ENCODE results near the gene UBD.

The UBD gene

GRCh38 chr6:29559524-29560287 lies at the start of gene UBD:
TSS of gene UBD (minus strand) at chr6:29559732. CDS start at chr6:29559701, 31 bp downstream.
- DNase-seq, result no peak

DNA sequence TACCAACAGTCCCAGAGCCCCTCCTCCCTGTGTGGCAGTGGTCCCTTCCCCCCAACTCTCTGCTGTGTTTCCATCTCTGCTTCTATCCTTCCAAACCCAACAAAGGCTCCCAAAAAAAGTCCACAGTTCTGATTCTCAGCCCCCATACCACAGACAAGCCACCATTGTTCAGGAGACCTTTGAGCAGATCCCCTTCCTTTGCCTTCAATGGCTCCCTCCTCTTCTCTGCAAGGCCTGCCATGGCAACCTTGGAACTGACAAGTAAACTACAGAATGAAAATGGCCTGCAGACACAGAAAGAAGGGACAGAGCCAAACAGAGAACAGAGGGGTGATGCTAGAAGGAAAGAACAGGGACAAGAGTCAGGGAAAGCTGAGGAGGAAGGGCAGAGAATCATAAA lies 48.6 kb upstream of the UBD start:
- no peak for DNase-seq

DNA sequence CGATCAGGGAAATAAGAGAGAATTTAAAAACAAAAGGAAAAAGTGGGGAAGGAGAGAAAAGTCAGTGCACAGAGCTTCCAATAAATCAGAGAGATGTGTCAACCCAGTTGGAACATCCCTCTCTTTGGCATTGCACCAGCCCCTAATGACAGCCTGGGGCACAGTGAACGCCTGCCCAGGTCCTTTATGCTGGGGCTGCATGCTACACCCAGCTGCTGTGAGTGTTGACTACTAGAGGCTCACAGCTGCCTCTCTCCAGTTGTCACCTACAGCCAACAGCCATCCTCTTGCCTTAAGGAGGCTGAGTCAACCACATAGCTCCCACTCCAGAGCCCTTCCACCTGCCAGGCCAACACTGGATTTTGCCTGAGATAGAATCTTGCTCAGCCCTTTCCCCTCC lies 44.4 kb upstream of the UBD start:
- no peak for DNase-seq

GRCh38 chr6:29603456-29603855 lies 43.9 kb upstream of the UBD start:
- no peak for DNase-seq

DNA sequence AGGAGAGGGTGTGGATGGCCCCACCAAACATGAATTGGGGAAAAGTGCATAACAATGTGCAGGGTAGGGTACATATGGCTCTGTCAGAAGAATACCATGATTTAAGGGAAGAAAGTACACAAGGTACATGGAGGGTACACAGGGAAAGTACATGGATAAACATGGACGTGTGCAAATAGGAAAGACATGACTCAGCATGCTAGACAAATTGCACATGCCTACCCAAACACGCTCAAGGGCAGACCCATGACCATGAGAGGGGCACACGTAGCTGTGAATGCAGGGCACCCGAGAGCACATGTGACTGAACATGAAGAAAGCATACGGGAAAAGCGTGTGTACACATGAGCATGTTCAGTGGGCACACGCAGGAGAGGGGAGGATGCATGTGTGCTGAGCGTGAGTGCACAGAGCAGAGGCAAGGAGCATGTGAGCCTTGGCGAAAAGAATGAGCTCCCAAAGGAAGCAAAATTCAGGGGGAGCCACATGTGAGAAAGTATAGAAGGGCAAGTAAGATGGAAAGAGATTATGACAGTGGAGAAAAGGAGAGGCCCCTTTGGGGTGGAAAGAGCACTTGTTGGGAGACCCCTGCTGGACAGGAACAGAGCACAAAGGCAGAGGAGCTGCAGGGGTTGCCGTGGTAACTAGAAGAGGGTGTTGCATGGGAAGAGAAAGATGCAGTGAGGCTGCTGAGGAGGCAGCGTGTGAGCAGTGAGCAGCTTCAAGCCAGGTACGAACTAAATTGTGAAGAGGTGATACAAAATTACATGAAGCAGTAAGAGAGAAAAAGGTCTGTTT lies 43.2 kb upstream of the UBD start:
- DNase-seq, result peak; percentile 8

DNA sequence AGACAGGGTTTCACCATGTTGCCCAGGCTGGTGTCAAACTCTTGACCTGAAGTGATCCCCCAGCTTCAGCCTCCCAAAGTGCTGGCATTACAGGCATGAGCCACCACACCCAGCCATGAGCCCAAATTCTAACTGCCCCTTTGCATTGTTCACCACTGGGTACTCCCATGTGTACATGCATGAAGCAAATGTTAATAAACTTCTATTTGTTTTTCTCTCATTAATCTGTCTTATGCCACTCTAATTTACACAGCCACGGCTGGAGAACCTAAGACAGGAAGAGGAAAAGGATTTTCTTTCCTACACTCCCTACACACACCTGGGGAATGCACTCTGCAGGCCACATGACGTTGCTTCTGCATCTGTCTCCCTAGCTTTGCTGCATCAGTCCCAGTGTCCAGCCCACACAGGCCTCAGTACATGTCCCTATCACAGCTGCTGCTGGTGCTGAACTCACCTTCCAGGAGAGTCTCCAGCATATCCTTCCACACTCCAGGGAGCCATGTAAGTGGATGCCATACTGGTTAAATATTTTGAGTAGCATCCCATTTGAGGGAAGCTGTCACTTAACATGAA lies 38.7 kb upstream of the UBD start:
- DNase-seq, result no peak

DNA sequence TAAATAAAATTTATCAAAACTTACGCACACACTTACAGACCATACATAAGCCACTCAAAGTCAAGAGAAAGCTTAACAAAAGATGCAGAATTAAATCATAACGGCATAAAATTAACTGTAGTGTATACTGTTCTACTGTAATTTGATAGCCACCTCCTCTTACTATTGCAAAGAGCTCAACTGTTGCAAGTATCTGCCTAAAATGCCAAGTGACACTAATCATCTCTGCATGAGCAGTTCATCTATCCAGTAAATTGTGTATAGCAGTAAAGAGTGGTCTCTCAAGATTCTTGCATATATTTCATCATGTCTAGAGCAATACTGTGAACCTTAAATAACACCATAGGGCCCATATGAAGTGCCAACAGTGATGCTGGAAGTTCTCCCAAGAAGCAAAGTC lies 37.7 kb upstream of the UBD start:
- DNase-seq, result no peak

GRCh38 chr6:29596381-29596900 lies 36.9 kb upstream of the UBD start:
- no peak for DNase-seq

DNA sequence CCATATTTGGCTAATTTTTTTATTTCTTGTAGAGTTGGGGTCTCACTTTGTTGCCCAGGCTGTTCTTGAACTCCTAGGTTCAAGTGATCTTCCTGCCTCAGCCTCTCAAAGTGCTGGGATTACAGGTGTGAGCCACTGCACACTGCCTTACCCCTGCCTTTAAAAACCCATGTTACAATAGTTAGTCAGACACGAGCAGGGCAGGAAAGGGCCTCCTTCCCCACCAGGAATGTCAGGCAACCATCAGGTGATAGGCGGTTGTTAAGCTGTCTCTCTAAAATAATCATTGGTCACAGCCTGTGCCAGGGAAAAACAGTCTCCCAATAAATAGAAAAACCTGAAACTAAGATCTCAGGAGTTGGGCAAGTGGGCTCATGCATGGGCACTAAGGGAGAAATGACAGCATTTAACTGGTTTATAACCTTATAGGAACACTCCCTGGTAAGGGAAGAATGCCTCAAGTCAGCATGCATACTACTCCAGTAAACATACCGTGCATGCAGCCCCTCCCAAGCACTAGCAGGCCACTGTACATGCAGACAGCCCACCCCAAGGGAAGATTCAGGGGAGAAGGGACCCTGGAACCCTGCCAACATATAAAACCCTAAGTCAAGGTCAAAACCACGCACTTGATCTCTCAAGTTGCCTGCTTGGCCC lies 33.8 kb upstream of the UBD start:
- no peak for DNase-seq

DNA sequence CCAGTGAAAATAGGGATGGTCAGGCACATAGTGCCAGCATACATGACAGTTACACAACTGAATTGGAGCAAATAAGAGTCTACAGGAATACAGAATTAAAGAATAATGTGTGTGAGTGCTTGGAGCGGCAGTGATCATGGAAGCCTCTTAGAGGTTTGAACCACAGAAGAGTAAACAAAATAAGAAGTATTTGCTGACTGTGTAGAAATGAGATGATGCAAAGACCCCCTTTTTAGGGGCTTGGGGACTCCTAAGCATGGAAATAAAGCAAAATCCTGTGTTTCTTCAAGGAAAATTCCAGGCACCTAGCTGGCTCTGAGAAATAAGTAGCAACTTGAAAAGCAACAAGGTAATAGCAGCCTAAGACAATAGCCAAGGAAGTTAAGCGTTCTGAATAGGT lies 32.1 kb upstream of the UBD start:
- no peak for DNase-seq

- no peak for DNase-seq
Measured at GRCh38 chr6:29590218-29590808, 30.8 kb upstream of the UBD start.

DNA sequence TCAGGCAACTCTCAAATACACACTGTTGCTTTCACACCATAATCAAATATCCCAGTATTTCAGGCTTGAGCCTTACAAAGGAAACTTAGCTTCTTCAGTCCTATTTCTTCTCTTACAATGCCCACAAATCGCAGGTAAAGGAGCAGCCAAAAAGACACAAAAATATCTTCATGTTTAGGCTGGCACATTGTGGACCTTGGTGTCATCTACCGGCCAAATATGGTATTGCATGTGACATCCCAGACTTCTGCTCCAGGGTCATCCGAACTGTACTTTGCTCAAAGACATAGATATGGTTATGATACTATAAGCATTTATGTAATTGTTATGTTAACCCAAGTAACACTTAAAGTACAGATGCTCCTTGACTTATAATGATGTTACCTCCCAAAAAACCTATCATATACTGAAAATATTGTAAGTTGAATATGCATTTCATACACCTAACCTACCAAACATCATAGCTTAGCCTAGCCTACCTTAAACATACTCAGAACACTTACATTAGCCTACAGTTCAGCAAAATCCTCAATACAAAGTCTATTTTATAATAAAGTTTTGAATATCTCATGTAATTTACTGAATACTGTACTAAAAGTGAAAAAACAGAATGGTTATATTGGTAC lies 30.0 kb upstream of the UBD start:
- peak; percentile 57 for DNase-seq

DNA sequence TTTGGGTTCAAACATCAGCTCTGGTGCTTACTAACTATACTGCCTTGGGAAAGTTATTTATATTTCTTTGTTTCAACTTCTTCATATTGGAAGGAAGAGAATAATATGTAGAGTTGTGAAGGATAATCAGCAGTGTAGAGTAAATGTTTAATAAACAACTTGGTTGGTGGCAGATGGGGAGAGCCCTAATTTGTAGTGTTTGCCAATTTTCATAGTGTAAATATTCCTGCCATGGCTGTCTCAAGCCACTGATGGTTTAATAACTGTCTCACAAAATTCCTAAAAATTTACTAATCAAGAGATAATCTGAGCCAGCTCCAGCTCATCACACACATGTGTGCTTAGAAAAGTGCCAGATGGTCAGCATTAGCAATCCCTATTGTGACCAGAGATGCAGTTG lies 25.3 kb upstream of the UBD start, which contains the start of gene OR2H2:
Gene OR2H2 (plus strand): TSS at position 301 of the 400 bp plus-strand sequence. CDS start 2,824 bp downstream, outside the sequence.
- DNase-seq, result no peak

- DNase-seq, result no peak
Measured at GRCh38 chr6:29577544-29577943, 18.0 kb upstream of the UBD start.

GRCh38 chr6:29576056-29576455 lies 16.5 kb upstream of the UBD start:
- no peak for DNase-seq

DNA sequence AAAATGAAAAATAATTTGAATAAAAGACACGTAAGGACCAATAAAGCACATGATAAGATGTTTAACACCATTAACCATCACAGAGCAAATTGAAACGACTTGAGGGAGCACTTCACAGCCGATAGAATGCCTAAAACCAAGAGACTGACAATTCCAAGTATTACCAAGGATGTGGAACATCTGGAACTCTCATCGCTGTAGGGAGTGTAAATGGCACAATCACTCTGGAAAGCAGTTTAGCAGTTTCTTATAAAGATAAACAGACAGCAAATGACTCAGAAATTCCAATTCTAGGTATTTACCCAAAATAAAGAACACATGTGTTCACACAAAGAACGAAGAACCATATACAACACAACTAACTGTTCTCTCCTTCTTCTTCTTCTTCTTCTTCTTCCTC lies 8.5 kb upstream of the UBD start:
- DNase-seq, result no peak

DNA sequence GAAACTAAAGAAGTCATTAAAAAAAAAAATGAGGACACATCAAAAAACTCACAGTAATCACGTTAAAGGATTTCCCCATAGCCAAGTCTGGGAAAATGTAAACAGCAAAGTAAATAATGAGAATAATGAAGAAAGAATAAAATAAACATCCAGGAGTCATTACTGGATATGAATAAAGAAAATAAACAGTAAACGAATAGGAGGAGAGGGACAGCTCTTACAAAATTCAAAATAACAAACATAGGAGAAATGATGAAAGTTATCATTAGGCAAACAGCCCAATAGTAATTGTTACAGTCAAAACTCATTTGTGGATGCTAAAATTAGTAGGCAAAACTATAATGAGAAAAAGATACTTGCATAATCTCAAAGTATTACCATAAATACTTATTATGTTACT lies 8.0 kb upstream of the UBD start:
- no peak for DNase-seq

GRCh38 chr6:29566856-29567255 lies 7.3 kb upstream of the UBD start:
- no peak for DNase-seq

GRCh38 chr6:29564875-29565274 lies 5.3 kb upstream of the UBD start:
- DNase-seq, result no peak

GRCh38 chr6:29563435-29563965 lies 4.0 kb upstream of the UBD start:
- no peak for DNase-seq

DNA sequence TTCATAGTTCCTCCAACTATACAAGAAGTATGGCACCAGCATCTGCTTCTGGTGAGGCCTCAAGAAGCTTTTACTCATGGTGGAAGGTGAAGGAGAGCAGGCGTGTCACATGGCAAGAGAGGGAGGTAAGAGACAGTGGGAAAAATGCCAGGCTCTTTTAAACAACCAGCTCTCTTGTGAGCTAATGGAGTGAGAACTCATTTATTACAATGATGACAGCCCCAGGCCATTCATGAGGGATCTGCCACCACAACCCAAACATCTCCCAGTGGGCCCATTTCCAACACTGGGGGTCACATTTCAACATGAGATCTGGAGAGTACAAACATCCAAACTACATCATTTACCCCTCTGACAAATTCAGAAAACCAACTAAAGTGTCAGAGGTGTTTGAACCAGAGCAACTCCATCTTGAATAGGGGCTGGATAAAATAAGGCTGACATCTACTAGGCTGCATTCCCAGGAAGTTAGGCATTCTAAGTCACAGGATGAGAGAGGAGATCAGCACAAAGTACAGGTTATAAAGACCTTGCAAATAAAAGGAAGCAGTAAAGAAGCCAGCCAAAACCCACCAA lies 2.2 kb upstream of the UBD start:
- no peak for DNase-seq

- no peak for DNase-seq
Measured at GRCh38 chr6:29561091-29561490, 1.6 kb upstream of the UBD start.

All from activated CD4-positive, alpha-beta T cell treated with anti-CD3 and anti-CD28 coated beads, Interleukin-2, amount 50 U/mL, for 16 hours (primary cell).